A549 (cell line): ENCODE data around the gene HDHD2. TPM values are rescaled to one million over a fixed set of nuclear protein-coding genes. Genes with fewer than 3 reads are reported as not detected.

Experiments used
- ATAC-seq, 2 experiments: fragments of 200-7000 bp in 1 of 2; fragments of >200 bp in 1 of 2; cut with Nextera tagmentation in 1 of 2; cut with Tn5 transposase in 1 of 2; 3 replicates each; pipeline versions ENCODE4 v1.8.0 to v1.9.1; 2018 to 2020; ENCODE audit warnings: mild to moderate bottlenecking in 1 of 2, moderate library complexity in 1 of 2
- CTCF ChIA-PET: fragments of 300-600 bp; sonication (Branson Sonifier 250); formaldehyde crosslinking; extraction: SDS; loops from one replicate; lab custom pipeline; 2021; ENCODE audit warnings: antibody characterized with exemption, inconsistent platforms; lab: Yijun Ruan, JAX
- POLR2A ChIA-PET: fragments of 350-600 bp; formaldehyde crosslinking; extraction: SDS; loops from one replicate; lab custom pipeline; 2021; ENCODE audit warnings: antibody characterized with exemption, inconsistent platforms; lab: Yijun Ruan, JAX
- DNase-seq, 2 experiments: peaks; one replicate each; pipeline versions ENCODE4 v3.0.0 to v3.0.0-alpha.2; 2011 to 2016; ENCODE audit warnings: low read depth in 1 of 2, low spot score in 1 of 2
- FAIRE-seq: peaks from 2 replicates; lab custom pipeline; 2011; peaks lifted over from hg19 to GRCh38; lab: Jason Lieb, UNC
- H3K27ac ChIP-seq, 2 experiments: fragments of >200 bp; sonication (Bioruptor Twin); formaldehyde crosslinking; 3 replicates each; pipeline ENCODE4 v1.5.1; 2016 to 2017
- H3K4me1 ChIP-seq: fragments of >200 bp; sonication (Bioruptor Twin); formaldehyde crosslinking; 3 replicates; pipeline ENCODE4 v1.6.1; 2016
- H3K4me2 ChIP-seq: fragments of >200 bp; sonication (Bioruptor Twin); formaldehyde crosslinking; 3 replicates; pipeline ENCODE4 v1.6.1; 2016
- H3K4me3 ChIP-seq: fragments of >200 bp; sonication (Bioruptor Twin); formaldehyde crosslinking; 3 replicates; pipeline ENCODE4 v1.5.1; 2016
- H3K9me3 ChIP-seq: fragments of >200 bp; sonication (Bioruptor Twin); formaldehyde crosslinking; 3 replicates; pipeline ENCODE4 v1.6.1; 2016
- CBX2 ChIP-seq: fragments of 200-600 bp; sonication (generic); IDR thresholded peaks from 2 replicates; pipeline ENCODE4 v1.6.1; 2016; ENCODE audit warnings: low read depth, mild to moderate bottlenecking, borderline replicate concordance
- CBX8 ChIP-seq: fragments of 200-600 bp; sonication (generic); IDR thresholded peaks from 2 replicates; pipeline ENCODE4 v1.6.1; 2016
- CHD2 ChIP-seq: fragments of 150-350 bp; IDR thresholded peaks from 2 replicates; pipeline ENCODE4 v1.6.1; 2014; ENCODE audit warnings: low read length; ENCODE audit not compliant: partially characterized antibody
- E2F6 ChIP-seq: IDR thresholded peaks from 2 replicates; pipeline ENCODE4 v1.6.1; 2012; ENCODE audit warnings: low read depth, borderline replicate concordance
- EHMT2 ChIP-seq: fragments of 200-600 bp; sonication (generic); IDR thresholded peaks from 2 replicates; pipeline ENCODE4 v1.6.1; 2016; ENCODE audit warnings: antibody characterized with exemption, low read depth, mild to moderate bottlenecking, moderate library complexity
- FOSB ChIP-seq: fragments of 250-450 bp; sonication (Bioruptor Pico); IDR thresholded peaks from 2 replicates; pipeline ENCODE4 v1.5.0; 2020; ENCODE audit warnings: mild to moderate bottlenecking, moderate library complexity
- FOSL2 ChIP-seq, 2 experiments: fragments of 450-650 bp in 1 of 2; fragments of >200 bp in 1 of 2; sonication (Bioruptor Twin) in 1 of 2; formaldehyde crosslinking; IDR thresholded peaks; 2 replicates each; pipeline versions ENCODE4 v1.5.0 to v1.6.1; 2016 to 2020; ENCODE audit warnings: mild to moderate bottlenecking in 1 of 2, moderate library complexity in 1 of 2
- FOXS1 ChIP-seq: fragments of 250-450 bp; sonication (Bioruptor Pico); IDR thresholded peaks from 2 replicates; pipeline ENCODE4 v1.5.0; 2020; ENCODE audit warnings: mild to moderate bottlenecking, moderate library complexity
- HES2 ChIP-seq: fragments of >200 bp; sonication (Bioruptor Twin); formaldehyde crosslinking; IDR thresholded peaks from 2 replicates; pipeline ENCODE4 v1.6.1; 2016
- JUNB ChIP-seq: fragments of >200 bp; sonication (Bioruptor Twin); formaldehyde crosslinking; IDR thresholded peaks from 2 replicates; pipeline ENCODE4 v1.6.1; 2016
- KDM1A ChIP-seq: fragments of 200-600 bp; sonication (generic); IDR thresholded peaks from 2 replicates; pipeline ENCODE4 v1.6.1; 2016; ENCODE audit warnings: low read depth, mild to moderate bottlenecking
- KDM5A ChIP-seq: fragments of 200-600 bp; sonication (generic); IDR thresholded peaks from 2 replicates; pipeline ENCODE4 v1.6.1; 2016; ENCODE audit warnings: antibody characterized with exemption, mild to moderate bottlenecking
- MAFK ChIP-seq: fragments of 450-650 bp; IDR thresholded peaks from 2 replicates; pipeline ENCODE4 v1.6.1; 2014; ENCODE audit not compliant: partially characterized antibody
- MYC ChIP-seq: IDR thresholded peaks from 2 replicates; pipeline ENCODE4 v1.6.1; 2012; ENCODE audit warnings: mild to moderate bottlenecking, inconsistent platforms, low read length, improper control_type of control experiment, borderline replicate concordance
- NFE2L2 ChIP-seq: fragments of 150-350 bp; conservative IDR thresholded peaks from 2 replicates; pipeline ENCODE4 v1.6.1; 2014; ENCODE audit warnings: low read length
- RAD21 ChIP-seq, 2 experiments: fragments of >200 bp in 1 of 2; sonication (Bioruptor Twin) in 1 of 2; formaldehyde crosslinking in 1 of 2; IDR thresholded peaks in 1 of 2; conservative IDR thresholded peaks in 1 of 2; 2 replicates in 1 of 2; 3 replicates in 1 of 2; pipeline ENCODE4 v1.6.1; 2012 to 2018; ENCODE audit warnings: inconsistent platforms in 1 of 2
- RARB ChIP-seq: fragments of 250-450 bp; sonication (Bioruptor Pico); IDR thresholded peaks from 2 replicates; pipeline ENCODE4 v1.8.0; 2021; ENCODE audit warnings: mild to moderate bottlenecking, moderate library complexity
- RFX5 ChIP-seq: fragments of 450-650 bp; IDR thresholded peaks from 2 replicates; pipeline ENCODE4 v1.7.1; 2014; ENCODE audit warnings: antibody characterized with exemption, mild to moderate bottlenecking, moderate library complexity
- SMC3 ChIP-seq: fragments of >200 bp; sonication (Bioruptor Twin); formaldehyde crosslinking; IDR thresholded peaks from 3 replicates; pipeline ENCODE4 v1.6.1; 2018; ENCODE audit warnings: inconsistent platforms
- ZC3H11A ChIP-seq: fragments of 450-650 bp; IDR thresholded peaks from 2 replicates; pipeline ENCODE4 v1.6.1; 2014; ENCODE audit warnings: antibody characterized with exemption, mild to moderate bottlenecking
- ZFP36 ChIP-seq: fragments of 450-650 bp; IDR thresholded peaks from 2 replicates; pipeline ENCODE4 v1.6.1; 2014; ENCODE audit warnings: borderline replicate concordance; ENCODE audit not compliant: partially characterized antibody
- ZNF302 ChIP-seq: fragments of 250-450 bp; sonication (Bioruptor Pico); IDR thresholded peaks from 2 replicates; pipeline ENCODE4 v1.9.0; 2021; ENCODE audit warnings: inconsistent platforms, mild to moderate bottlenecking, moderate library complexity
- ZSCAN20 ChIP-seq: fragments of 250-450 bp; sonication (Bioruptor Pico); IDR thresholded peaks from 2 replicates; pipeline ENCODE4 v1.8.0; 2022; ENCODE audit warnings: mild to moderate bottlenecking, moderate library complexity
- WGBS: methylation state at CpG from one replicate; pipeline ENCODE4 v1.1.6; 2017; ENCODE audit errors: missing lambda C conversion rate; 5-methylcytosine and 5-hydroxymethylcytosine counted together
- polyA plus RNA-seq, 4 experiments: library from polyadenylated mRNA; depleted of rRNA in 3 of 4; stranded (reverse); fragments of >200 nt; fragmentation: RNase III in 1 of 4; extraction: RNeasy Plus Mini Kit Qiagen cat#74134 plus additional on column Dnase treatment in 1 of 4; gene quantifications; 2 replicates in 3 of 4; 3 replicates in 1 of 4; pipeline ENCODE4 v1.2.3, GENCODE V29; 2011 to 2017
- TF ChIP-seq, protein P1 (sequence below): fragments of 450-650 bp; IDR thresholded peaks from 2 replicates; pipeline ENCODE4 v1.6.1; 2014; ENCODE audit warnings: antibody characterized with exemption
- TF ChIP-seq, protein P2 (sequence below): fragments of >200 bp; sonication (Bioruptor Twin); formaldehyde crosslinking; IDR thresholded peaks from 3 replicates; pipeline ENCODE4 v1.5.1; 2016
- TF ChIP-seq, protein P3 (sequence below): fragments of 200-600 bp; sonication (generic); IDR thresholded peaks from 2 replicates; pipeline ENCODE4 v1.6.1; 2016; ENCODE audit warnings: antibody characterized with exemption, mild to moderate bottlenecking, moderate library complexity
- TF ChIP-seq, protein P4 (sequence below): fragments of >200 bp; sonication (Bioruptor Twin); formaldehyde crosslinking; IDR thresholded peaks from 3 replicates; pipeline ENCODE4 v1.6.1; 2016

HDHD2 gene
- polyA plus RNA-seq, 2 of the 4 experiments (the other 2 are of a cell fraction): 12.0 to 16.1 TPM

GRCh38 chr18:47108373-47108772 is 41.9 kb downstream of the HDHD2 start:
- CTCF ChIA-PET: interaction anchor here (0.9 to 1.5 kb wide), 2 partner anchors 12 to 96 kb away, joined by 3 read pairs; no protein-coding TSS in a partner anchor
- Histone ChIP-seq H3K4me2 (no peak overlapping the region), H3K27ac (no peak overlapping the region), H3K4me3 (no peak overlapping the region), H3K9me3 (no peaks in the 10 kb centered on the region)
- WGBS: 94% methylated on average over 3 of the region's 3 CpGs
- FAIRE-seq (no peak), ATAC-seq (no peak)
- POLR2A ChIA-PET: no interaction called here
- TF ChIP-seq FOSB (no peak), ZC3H11A (no peak), ZSCAN20 (CRISPR knock-in tag) (no peak)
- TF ChIP-seq, protein P1, sequence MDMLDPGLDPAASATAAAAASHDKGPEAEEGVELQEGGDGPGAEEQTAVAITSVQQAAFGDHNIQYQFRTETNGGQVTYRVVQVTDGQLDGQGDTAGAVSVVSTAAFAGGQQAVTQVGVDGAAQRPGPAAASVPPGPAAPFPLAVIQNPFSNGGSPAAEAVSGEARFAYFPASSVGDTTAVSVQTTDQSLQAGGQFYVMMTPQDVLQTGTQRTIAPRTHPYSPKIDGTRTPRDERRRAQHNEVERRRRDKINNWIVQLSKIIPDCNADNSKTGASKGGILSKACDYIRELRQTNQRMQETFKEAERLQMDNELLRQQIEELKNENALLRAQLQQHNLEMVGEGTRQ: no peak
- TF ChIP-seq, all 56 proteins: peak for 0
- no peaks in the 10 kb centered on the region for H3K4me1 ChIP-seq
- no peak for DNase-seq

GRCh38 chr18:47100212-47100831 is 50.0 kb downstream of the HDHD2 start:
- Histone ChIP-seq H3K4me2 (no peak overlapping the region), H3K27ac (no peak overlapping the region), H3K4me3 (no peak overlapping the region), H3K4me1 (no peaks in the 10 kb centered on the region), H3K9me3 (no peaks in the 10 kb centered on the region)
- peak; percentile 77 to 86; a peak in 5 of 6 replicates for ATAC-seq
- DNase-seq: peak; percentile 22 to 31
- ChIA-PET POLR2A (no interaction called here), CTCF (interaction anchor here (0.7 to 4.4 kb wide), 7 partner anchors 11 to 104 kb away, joined by 3 to 36 read pairs (median 5); no protein-coding TSS in a partner anchor)
- no peak for FAIRE-seq
- TF ChIP-seq, protein P2, sequence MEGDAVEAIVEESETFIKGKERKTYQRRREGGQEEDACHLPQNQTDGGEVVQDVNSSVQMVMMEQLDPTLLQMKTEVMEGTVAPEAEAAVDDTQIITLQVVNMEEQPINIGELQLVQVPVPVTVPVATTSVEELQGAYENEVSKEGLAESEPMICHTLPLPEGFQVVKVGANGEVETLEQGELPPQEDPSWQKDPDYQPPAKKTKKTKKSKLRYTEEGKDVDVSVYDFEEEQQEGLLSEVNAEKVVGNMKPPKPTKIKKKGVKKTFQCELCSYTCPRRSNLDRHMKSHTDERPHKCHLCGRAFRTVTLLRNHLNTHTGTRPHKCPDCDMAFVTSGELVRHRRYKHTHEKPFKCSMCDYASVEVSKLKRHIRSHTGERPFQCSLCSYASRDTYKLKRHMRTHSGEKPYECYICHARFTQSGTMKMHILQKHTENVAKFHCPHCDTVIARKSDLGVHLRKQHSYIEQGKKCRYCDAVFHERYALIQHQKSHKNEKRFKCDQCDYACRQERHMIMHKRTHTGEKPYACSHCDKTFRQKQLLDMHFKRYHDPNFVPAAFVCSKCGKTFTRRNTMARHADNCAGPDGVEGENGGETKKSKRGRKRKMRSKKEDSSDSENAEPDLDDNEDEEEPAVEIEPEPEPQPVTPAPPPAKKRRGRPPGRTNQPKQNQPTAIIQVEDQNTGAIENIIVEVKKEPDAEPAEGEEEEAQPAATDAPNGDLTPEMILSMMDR: peak; percentile 66
- TF ChIP-seq KDM5A: no peak
- TF ChIP-seq CBX8: no peak
- no peak for TF ChIP-seq FOSL2 (IDR thresholded peaks at IDR 0.05)
- no peak for TF ChIP-seq FOSL2 (CRISPR knock-in tag; IDR thresholded peaks at IDR 0.05)
- TF ChIP-seq, protein P3, sequence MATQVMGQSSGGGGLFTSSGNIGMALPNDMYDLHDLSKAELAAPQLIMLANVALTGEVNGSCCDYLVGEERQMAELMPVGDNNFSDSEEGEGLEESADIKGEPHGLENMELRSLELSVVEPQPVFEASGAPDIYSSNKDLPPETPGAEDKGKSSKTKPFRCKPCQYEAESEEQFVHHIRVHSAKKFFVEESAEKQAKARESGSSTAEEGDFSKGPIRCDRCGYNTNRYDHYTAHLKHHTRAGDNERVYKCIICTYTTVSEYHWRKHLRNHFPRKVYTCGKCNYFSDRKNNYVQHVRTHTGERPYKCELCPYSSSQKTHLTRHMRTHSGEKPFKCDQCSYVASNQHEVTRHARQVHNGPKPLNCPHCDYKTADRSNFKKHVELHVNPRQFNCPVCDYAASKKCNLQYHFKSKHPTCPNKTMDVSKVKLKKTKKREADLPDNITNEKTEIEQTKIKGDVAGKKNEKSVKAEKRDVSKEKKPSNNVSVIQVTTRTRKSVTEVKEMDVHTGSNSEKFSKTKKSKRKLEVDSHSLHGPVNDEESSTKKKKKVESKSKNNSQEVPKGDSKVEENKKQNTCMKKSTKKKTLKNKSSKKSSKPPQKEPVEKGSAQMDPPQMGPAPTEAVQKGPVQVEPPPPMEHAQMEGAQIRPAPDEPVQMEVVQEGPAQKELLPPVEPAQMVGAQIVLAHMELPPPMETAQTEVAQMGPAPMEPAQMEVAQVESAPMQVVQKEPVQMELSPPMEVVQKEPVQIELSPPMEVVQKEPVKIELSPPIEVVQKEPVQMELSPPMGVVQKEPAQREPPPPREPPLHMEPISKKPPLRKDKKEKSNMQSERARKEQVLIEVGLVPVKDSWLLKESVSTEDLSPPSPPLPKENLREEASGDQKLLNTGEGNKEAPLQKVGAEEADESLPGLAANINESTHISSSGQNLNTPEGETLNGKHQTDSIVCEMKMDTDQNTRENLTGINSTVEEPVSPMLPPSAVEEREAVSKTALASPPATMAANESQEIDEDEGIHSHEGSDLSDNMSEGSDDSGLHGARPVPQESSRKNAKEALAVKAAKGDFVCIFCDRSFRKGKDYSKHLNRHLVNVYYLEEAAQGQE: no peak
- no peak for TF ChIP-seq E2F6
- no peak for TF ChIP-seq FOXS1
- no peak for TF ChIP-seq NFE2L2
- no peak for TF ChIP-seq HES2
- peak; percentile 63 to 64 for TF ChIP-seq RAD21 (conservative IDR thresholded peaks at IDR 0.05 in 1 of 2, IDR thresholded peaks at IDR 0.05 in 1 of 2)
- TF ChIP-seq KDM1A: no peak
- no peak for TF ChIP-seq MAFK
- no peak for TF ChIP-seq ZNF302 (CRISPR knock-in tag)
- no peak for TF ChIP-seq RARB (CRISPR knock-in tag)
- no peak for TF ChIP-seq CHD2
- no peak for TF ChIP-seq ZFP36
- TF ChIP-seq, protein P4, sequence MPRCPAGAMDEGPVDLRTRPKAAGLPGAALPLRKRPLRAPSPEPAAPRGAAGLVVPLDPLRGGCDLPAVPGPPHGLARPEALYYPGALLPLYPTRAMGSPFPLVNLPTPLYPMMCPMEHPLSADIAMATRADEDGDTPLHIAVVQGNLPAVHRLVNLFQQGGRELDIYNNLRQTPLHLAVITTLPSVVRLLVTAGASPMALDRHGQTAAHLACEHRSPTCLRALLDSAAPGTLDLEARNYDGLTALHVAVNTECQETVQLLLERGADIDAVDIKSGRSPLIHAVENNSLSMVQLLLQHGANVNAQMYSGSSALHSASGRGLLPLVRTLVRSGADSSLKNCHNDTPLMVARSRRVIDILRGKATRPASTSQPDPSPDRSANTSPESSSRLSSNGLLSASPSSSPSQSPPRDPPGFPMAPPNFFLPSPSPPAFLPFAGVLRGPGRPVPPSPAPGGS: no peak
- TF ChIP-seq MYC: no peak
- TF ChIP-seq CBX2: no peak
- TF ChIP-seq RFX5: no peak
- TF ChIP-seq SMC3: peak; percentile 42; the same call in 2 of the 3 replicates
- TF ChIP-seq JUNB: no peak
- TF ChIP-seq EHMT2: no peak
- 41% methylated on average over 9 of the region's 12 CpGs for WGBS
